ENCODE measurements around the gene PI4KA. TPM values are rescaled to one million over a fixed set of nuclear protein-coding genes. Genes with fewer than 3 reads are reported as not detected.
"Not testable (repeated sequence)": the region's sequence is repeated elsewhere in the genome, so short reads cannot be mapped to it uniquely, and the experiment has no call there.

The PI4KA gene
- total and polyA plus RNA-seq, 4 donors, result 35.4 to 107 (median 50.3) TPM

GRCh38 chr22:20703816-20704609 is 154.6 kb downstream of the PI4KA start:
- H3K36me3 ChIP-seq (ENCODE audit: control insufficient read depth in 4 of 4, insufficient read depth in 4 of 4, low read length in 4 of 4); H3K27ac ChIP-seq (ENCODE audit: low read depth in 1 of 2, low read length in 1 of 2); H3K27me3 ChIP-seq (ENCODE audit: control insufficient read depth in 3 of 3, insufficient read depth in 3 of 3, low read length in 2 of 3); H3K4me3 ChIP-seq; H3K9me3 ChIP-seq (ENCODE audit: control insufficient read depth in 4 of 4, insufficient read depth in 3 of 4, low read length in 3 of 4); H3K9ac ChIP-seq (ENCODE audit: insufficient read depth in 1 of 2, low read length in 2 of 2); H3K4me1 ChIP-seq (ENCODE audit: control insufficient read depth in 5 of 5, insufficient read depth in 5 of 5, low read length in 5 of 5); ATAC-seq (ENCODE audit: insufficient read depth, low FRiP score): not testable (repeated sequence)
- 3 to 4% methylated on average over 16 to 65 of the region's 79 CpGs for WGBS, 2 donors
- peak in 1 of 3 donors; percentile 6 for DNase-seq

GRCh38 chr22:20703414-20703806 is 155.2 kb downstream of the PI4KA start:
- WGBS, 2 donors, result 0 to 2% methylated on average over 7 to 11 of the region's 25 CpGs
- not testable (repeated sequence) for H3K4me3 ChIP-seq, DNase-seq

DNA sequence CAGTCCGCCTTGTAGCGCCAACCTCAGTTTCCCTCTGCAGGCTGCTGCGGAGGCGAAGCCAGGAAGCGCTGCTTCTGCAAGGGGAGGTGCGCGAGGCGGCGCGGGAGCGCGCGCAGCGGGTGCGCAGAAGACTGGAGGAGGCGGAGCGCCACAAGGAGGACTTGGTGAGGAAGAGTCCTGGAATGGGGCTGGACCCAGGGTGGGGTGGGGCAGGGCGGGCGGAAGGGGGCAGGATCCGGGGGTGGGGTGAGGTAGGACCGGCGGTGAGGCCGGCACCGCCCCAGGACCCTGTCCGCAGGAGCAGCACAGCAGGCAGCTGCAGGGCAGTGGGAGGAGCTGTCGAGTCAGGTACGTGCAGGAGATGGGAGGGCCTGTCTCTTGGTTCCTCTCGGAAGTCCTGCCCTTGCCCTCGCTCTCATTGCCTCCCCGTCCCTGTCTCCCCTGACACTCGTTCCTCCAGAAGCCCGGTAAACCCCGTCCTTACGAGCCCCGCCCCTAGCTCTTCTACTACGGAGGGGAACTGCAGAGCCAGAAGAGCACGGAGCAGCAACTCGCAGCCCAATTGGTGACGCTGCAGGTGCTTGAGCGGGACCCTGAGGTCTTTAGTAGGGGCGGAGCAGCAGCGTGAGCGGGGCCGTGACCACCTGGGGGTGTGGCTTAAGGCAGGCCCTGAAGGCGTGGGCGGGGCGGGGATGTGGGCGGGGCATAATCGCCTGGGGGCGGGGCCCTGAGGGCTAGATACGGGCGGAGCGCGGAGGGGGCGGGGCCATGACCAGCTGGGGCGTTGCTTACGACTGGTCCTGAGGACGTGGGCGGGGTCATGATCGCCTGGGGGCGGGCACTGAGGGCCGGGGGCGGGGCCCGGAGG is 155.8 kb downstream of the PI4KA start:
- H3K9me3 ChIP-seq (ENCODE audit: control insufficient read depth in 4 of 4, insufficient read depth in 3 of 4, low read length in 3 of 4); H3K36me3 ChIP-seq (ENCODE audit: control insufficient read depth in 4 of 4, insufficient read depth in 4 of 4, low read length in 4 of 4); H3K4me1 ChIP-seq (ENCODE audit: control insufficient read depth in 5 of 5, insufficient read depth in 5 of 5, low read length in 5 of 5); H3K9ac ChIP-seq (ENCODE audit: insufficient read depth in 1 of 2, low read length in 2 of 2); H3K27me3 ChIP-seq (ENCODE audit: control insufficient read depth in 3 of 3, insufficient read depth in 3 of 3, low read length in 2 of 3): not testable (repeated sequence)
- WGBS, 2 donors, result 0 to 1% methylated on average over 37 to 60 of the region's 64 CpGs
- DNase-seq (peak; percentile 83 to 95 (median 84)), ATAC-seq (ENCODE audit: insufficient read depth, low FRiP score) (peak; percentile 93)
- Histone ChIP-seq H3K27ac (ENCODE audit: low read depth in 1 of 2, low read length in 1 of 2) (peak overlapping the region; percentile 13 to 91), H3K4me3 (peak overlapping the region; percentile 34)

More at GRCh38 chr22:20703414-20703806, 155.2 kb downstream of the PI4KA start:
- not testable (repeated sequence) for H3K27me3 ChIP-seq (ENCODE audit: control insufficient read depth in 3 of 3, insufficient read depth in 3 of 3, low read length in 2 of 3); H3K4me1 ChIP-seq (ENCODE audit: control insufficient read depth in 5 of 5, insufficient read depth in 5 of 5, low read length in 5 of 5); H3K9ac ChIP-seq (ENCODE audit: insufficient read depth in 1 of 2, low read length in 2 of 2); H3K36me3 ChIP-seq (ENCODE audit: control insufficient read depth in 4 of 4, insufficient read depth in 4 of 4, low read length in 4 of 4); H3K27ac ChIP-seq (ENCODE audit: low read depth in 1 of 2, low read length in 1 of 2); H3K9me3 ChIP-seq (ENCODE audit: control insufficient read depth in 4 of 4, insufficient read depth in 3 of 4, low read length in 3 of 4)
- peak; percentile 17 for ATAC-seq (ENCODE audit: insufficient read depth, low FRiP score)

DNA sequence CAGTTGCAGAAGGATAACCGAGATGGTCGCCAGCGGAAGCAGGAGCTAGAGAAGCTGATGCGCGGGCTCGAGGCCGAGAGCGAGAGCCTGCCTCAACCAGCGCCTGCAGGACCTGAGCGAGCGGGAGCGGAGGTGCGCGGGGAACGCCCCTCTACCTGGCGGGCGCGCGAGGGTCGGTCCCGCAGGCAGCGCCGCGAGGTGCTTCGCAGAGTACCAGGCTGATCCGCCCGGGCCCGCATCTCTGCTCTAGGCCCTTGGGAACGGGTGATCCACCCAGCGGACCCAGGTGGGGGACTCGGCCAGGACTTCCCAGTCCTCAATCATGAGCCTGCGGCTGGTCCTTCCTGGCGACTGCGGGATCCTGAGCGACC is 156.5 kb downstream of the PI4KA start:
- H3K36me3 ChIP-seq (ENCODE audit: control insufficient read depth in 4 of 4, insufficient read depth in 4 of 4, low read length in 4 of 4); H3K4me1 ChIP-seq (ENCODE audit: control insufficient read depth in 5 of 5, insufficient read depth in 5 of 5, low read length in 5 of 5); H3K9me3 ChIP-seq (ENCODE audit: control insufficient read depth in 4 of 4, insufficient read depth in 3 of 4, low read length in 3 of 4); H3K9ac ChIP-seq (ENCODE audit: insufficient read depth in 1 of 2, low read length in 2 of 2); DNase-seq; H3K27me3 ChIP-seq (ENCODE audit: control insufficient read depth in 3 of 3, insufficient read depth in 3 of 3, low read length in 2 of 3): not testable (repeated sequence)
- peak overlapping the region in 1 of 2 donors; percentile 63 for H3K27ac ChIP-seq (ENCODE audit: low read depth in 1 of 2, low read length in 1 of 2)
- WGBS, 2 donors, result 0% methylated on average over 10 to 25 of the region's 35 CpGs
- peak; percentile 4 for ATAC-seq (ENCODE audit: insufficient read depth, low FRiP score)
- peak overlapping the region; percentile 34 for H3K4me3 ChIP-seq

DNA sequence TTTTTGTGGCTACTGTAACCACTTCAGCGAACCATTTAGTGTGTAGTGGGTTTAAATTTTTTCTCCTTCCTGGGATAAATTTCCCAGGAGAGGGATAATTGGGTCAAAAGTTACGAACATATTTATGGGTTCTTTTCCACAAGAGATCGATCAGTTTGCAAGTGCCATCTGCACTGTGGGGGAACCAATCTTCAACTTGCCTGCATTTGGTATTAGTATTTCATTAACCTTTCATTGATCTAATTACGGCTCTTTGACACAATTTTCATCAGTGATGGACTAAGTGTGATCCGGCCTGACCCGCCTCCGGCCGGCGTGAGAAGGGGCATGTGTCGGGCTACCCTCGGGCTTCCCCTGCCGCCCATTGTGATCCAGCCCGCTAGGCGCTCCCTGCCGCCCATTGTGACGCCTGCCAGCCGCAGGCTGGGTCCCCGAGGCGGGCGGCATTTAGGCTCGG is 156.9 kb downstream of the PI4KA start:
- H3K9ac ChIP-seq (ENCODE audit: insufficient read depth in 1 of 2, low read length in 2 of 2), result not testable (repeated sequence)

GRCh38 chr22:20700347-20700746 is 158.3 kb downstream of the PI4KA start:
- ATAC-seq (ENCODE audit: insufficient read depth, low FRiP score); H3K27ac ChIP-seq (ENCODE audit: low read depth in 1 of 2, low read length in 1 of 2): not testable (repeated sequence)

More for the DNA sequence above, 156.9 kb downstream of the PI4KA start:
- not testable (repeated sequence) for H3K27me3 ChIP-seq (ENCODE audit: control insufficient read depth in 3 of 3, insufficient read depth in 3 of 3, low read length in 2 of 3); H3K9me3 ChIP-seq (ENCODE audit: control insufficient read depth in 4 of 4, insufficient read depth in 3 of 4, low read length in 3 of 4); H3K27ac ChIP-seq (ENCODE audit: low read depth in 1 of 2, low read length in 1 of 2); H3K4me1 ChIP-seq (ENCODE audit: control insufficient read depth in 5 of 5, insufficient read depth in 5 of 5, low read length in 5 of 5); DNase-seq; ATAC-seq (ENCODE audit: insufficient read depth, low FRiP score); H3K4me3 ChIP-seq; H3K36me3 ChIP-seq (ENCODE audit: control insufficient read depth in 4 of 4, insufficient read depth in 4 of 4, low read length in 4 of 4)
- WGBS, 2 donors, result 8 to 11% methylated on average over 16 to 18 of the region's 21 CpGs

GRCh38 chr22:20699856-20700255 is 158.8 kb downstream of the PI4KA start:
- H3K4me1 ChIP-seq (ENCODE audit: control insufficient read depth in 5 of 5, insufficient read depth in 5 of 5, low read length in 5 of 5); H3K27me3 ChIP-seq (ENCODE audit: control insufficient read depth in 3 of 3, insufficient read depth in 3 of 3, low read length in 2 of 3); H3K27ac ChIP-seq (ENCODE audit: low read depth in 1 of 2, low read length in 1 of 2); H3K4me3 ChIP-seq; ATAC-seq (ENCODE audit: insufficient read depth, low FRiP score); H3K9ac ChIP-seq (ENCODE audit: insufficient read depth in 1 of 2, low read length in 2 of 2); H3K36me3 ChIP-seq (ENCODE audit: control insufficient read depth in 4 of 4, insufficient read depth in 4 of 4, low read length in 4 of 4); H3K9me3 ChIP-seq (ENCODE audit: control insufficient read depth in 4 of 4, insufficient read depth in 3 of 4, low read length in 3 of 4); DNase-seq: not testable (repeated sequence)
- 90 to 93% methylated on average over 9 of the region's 9 CpGs for WGBS, 2 donors

More at GRCh38 chr22:20700347-20700746, 158.3 kb downstream of the PI4KA start:
- H3K4me1 ChIP-seq (ENCODE audit: control insufficient read depth in 5 of 5, insufficient read depth in 5 of 5, low read length in 5 of 5); H3K27me3 ChIP-seq (ENCODE audit: control insufficient read depth in 3 of 3, insufficient read depth in 3 of 3, low read length in 2 of 3); H3K9ac ChIP-seq (ENCODE audit: insufficient read depth in 1 of 2, low read length in 2 of 2); H3K4me3 ChIP-seq; H3K36me3 ChIP-seq (ENCODE audit: control insufficient read depth in 4 of 4, insufficient read depth in 4 of 4, low read length in 4 of 4); H3K9me3 ChIP-seq (ENCODE audit: control insufficient read depth in 4 of 4, insufficient read depth in 3 of 4, low read length in 3 of 4); DNase-seq: not testable (repeated sequence)
- WGBS, 2 donors, result 93 to 94% methylated on average over 15 of the region's 15 CpGs

Data from lung (tissue), 10 donors.